IMR-90 (cell line): ENCODE data around the gene SDHA.

ENCODE experiments used
- CEBPB ChIP-seq: IDR thresholded peaks from 2 replicates; pipeline ENCODE4 v1.6.1; 2012; ENCODE audit warnings: low read depth, low read length, improper control_type of control experiment
- CHD1 ChIP-seq: IDR thresholded peaks from 2 replicates; pipeline ENCODE4 v1.6.1; 2012; ENCODE audit warnings: low read depth, low read length, improper control_type of control experiment
- FOS ChIP-seq: fragments of 150-350 bp; IDR thresholded peaks from 2 replicates; pipeline ENCODE4 v1.6.1; 2016; ENCODE audit warnings: low read depth, low read length
- MAZ ChIP-seq: IDR thresholded peaks from 2 replicates; pipeline ENCODE4 v1.6.1; 2012; ENCODE audit warnings: low read depth, mild to moderate bottlenecking, low read length, improper control_type of control experiment, moderate library complexity, borderline replicate concordance
- NFE2L2 ChIP-seq: fragments of 150-350 bp; IDR thresholded peaks from 2 replicates; pipeline ENCODE4 v1.6.1; 2016; ENCODE audit warnings: low read depth, mild to moderate bottlenecking, low read length
- POLR2A ChIP-seq: IDR thresholded peaks from 2 replicates; pipeline ENCODE4 v1.6.1; 2012; ENCODE audit warnings: mild to moderate bottlenecking, low read depth, low read length
- RAD21 ChIP-seq: IDR thresholded peaks from 2 replicates; pipeline ENCODE4 v1.6.1; 2012; ENCODE audit warnings: low read length, improper control_type of control experiment
- RCOR1 ChIP-seq: IDR thresholded peaks from 2 replicates; pipeline ENCODE4 v1.6.1; 2012; ENCODE audit warnings: mild to moderate bottlenecking, low read length, improper control_type of control experiment; ENCODE audit not compliant: insufficient replicate concordance
- TF ChIP-seq, protein P1 (sequence below): conservative IDR thresholded peaks from 2 replicates; pipeline ENCODE4 v1.5.1; 2012; ENCODE audit warnings: mild to moderate bottlenecking, low read depth, low read length, improper control_type of control experiment
- TF ChIP-seq, protein P2 (sequence below): fragments of 150-350 bp; IDR thresholded peaks from 2 replicates; pipeline ENCODE4 v1.6.1; 2017; ENCODE audit warnings: mild to moderate bottlenecking, antibody characterized with exemption, low read length, low read depth
- TF ChIP-seq, protein P3 (sequence below): fragments of 150-350 bp; IDR thresholded peaks from 2 replicates; pipeline ENCODE4 v1.6.1; 2016; ENCODE audit warnings: low read depth, mild to moderate bottlenecking, low read length, moderate library complexity, borderline replicate concordance

DNA sequence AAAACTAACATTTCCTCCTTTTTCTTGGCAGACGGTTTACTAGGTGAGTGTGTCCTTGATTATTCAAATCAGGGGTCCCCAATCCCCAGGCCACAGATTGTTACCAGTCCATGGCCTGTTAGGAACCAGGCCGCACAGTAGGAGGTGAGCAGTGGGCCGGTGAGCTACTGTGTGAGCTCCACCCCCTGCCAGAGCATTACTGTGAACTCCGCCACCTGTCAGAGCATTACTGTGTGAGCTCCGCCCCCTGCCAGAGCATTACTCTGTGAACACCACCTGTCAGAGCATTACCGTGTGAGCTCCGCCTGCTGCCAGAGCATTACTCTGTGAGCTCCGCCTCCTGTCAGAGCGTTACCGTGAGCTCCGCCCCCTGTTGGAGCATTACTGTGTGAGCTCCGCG is 39.0 kb downstream of the SDHA start:
- TF ChIP-seq, protein P1, sequence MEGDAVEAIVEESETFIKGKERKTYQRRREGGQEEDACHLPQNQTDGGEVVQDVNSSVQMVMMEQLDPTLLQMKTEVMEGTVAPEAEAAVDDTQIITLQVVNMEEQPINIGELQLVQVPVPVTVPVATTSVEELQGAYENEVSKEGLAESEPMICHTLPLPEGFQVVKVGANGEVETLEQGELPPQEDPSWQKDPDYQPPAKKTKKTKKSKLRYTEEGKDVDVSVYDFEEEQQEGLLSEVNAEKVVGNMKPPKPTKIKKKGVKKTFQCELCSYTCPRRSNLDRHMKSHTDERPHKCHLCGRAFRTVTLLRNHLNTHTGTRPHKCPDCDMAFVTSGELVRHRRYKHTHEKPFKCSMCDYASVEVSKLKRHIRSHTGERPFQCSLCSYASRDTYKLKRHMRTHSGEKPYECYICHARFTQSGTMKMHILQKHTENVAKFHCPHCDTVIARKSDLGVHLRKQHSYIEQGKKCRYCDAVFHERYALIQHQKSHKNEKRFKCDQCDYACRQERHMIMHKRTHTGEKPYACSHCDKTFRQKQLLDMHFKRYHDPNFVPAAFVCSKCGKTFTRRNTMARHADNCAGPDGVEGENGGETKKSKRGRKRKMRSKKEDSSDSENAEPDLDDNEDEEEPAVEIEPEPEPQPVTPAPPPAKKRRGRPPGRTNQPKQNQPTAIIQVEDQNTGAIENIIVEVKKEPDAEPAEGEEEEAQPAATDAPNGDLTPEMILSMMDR = no peak
- TF ChIP-seq POLR2A (no peak), CEBPB (no peak), RCOR1 (no peak), RAD21 (no peak), NFE2L2 (no peak), MAZ (no peak), CHD1 (no peak), FOS (no peak)
- TF ChIP-seq, protein P2, sequence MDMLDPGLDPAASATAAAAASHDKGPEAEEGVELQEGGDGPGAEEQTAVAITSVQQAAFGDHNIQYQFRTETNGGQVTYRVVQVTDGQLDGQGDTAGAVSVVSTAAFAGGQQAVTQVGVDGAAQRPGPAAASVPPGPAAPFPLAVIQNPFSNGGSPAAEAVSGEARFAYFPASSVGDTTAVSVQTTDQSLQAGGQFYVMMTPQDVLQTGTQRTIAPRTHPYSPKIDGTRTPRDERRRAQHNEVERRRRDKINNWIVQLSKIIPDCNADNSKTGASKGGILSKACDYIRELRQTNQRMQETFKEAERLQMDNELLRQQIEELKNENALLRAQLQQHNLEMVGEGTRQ = no peak
- TF ChIP-seq, protein P3, sequence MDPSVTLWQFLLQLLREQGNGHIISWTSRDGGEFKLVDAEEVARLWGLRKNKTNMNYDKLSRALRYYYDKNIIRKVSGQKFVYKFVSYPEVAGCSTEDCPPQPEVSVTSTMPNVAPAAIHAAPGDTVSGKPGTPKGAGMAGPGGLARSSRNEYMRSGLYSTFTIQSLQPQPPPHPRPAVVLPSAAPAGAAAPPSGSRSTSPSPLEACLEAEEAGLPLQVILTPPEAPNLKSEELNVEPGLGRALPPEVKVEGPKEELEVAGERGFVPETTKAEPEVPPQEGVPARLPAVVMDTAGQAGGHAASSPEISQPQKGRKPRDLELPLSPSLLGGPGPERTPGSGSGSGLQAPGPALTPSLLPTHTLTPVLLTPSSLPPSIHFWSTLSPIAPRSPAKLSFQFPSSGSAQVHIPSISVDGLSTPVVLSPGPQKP = no peak
